ENCODE results near the gene SLC29A1.

GRCh38 chr6:44224965-44225305 is 1.5 kb downstream of the SLC29A1 start:
- TF ChIP-seq POLR2A (IDR thresholded peaks at IDR 0.05): no peak
- no peak for TF ChIP-seq CTCF (IDR thresholded peaks at IDR 0.05)
- no peak for TF ChIP-seq EP300 (IDR thresholded peaks at IDR 0.05)
- TF ChIP-seq POLR2AphosphoS5 (IDR thresholded peaks at IDR 0.05): no peak
